ENCODE measurements around the gene LTB. TPM values are rescaled to one million over a fixed set of nuclear protein-coding genes. Genes with fewer than 3 reads are reported as not detected.

LTB gene
- total and polyA plus RNA-seq, 12 donors, result 0.26 to 10.0 (median 0.65) TPM; not detected in 1

- Histone ChIP-seq H3K27ac (no peak overlapping the region), H3K4me1 (peaks cover 0 to 31% (median 3%) of the 10 kb centered on the region in 9 donors), H3K36me3 (no peaks in the 10 kb centered on the region), H3K4me3 (no peak overlapping the region), H3K9me3 (no peaks in the 10 kb centered on the region), H3K27me3 (peaks cover 0 to 11% (median 0%) of the 10 kb centered on the region in 7 donors)
- intact Hi-C loops (cut with DNase I), result no loop called here
- TF ChIP-seq CTCF (IDR thresholded peaks at IDR 0.05), result no peak
- DNase-seq (no peak), ATAC-seq (no peak)
- WGBS, 2 donors, result 80 to 84% methylated on average over 1 of the region's 1 CpG
Measured at GRCh38 chr6:31569861-31570536, 12.2 kb downstream of the LTB start.

GRCh38 chr6:31568537-31568961 is 13.7 kb downstream of the LTB start:
- Histone ChIP-seq H3K36me3 (no peaks in the 10 kb centered on the region), H3K27ac (peak overlapping the region in 1 of 10 donors; percentile 56), H3K27me3 (peaks cover 0 to 11% (median 0%) of the 10 kb centered on the region in 7 donors), H3K4me3 (no peak overlapping the region), H3K9me3 (no peaks in the 10 kb centered on the region), H3K4me1 (peaks cover 0 to 28% (median 0%) of the 10 kb centered on the region in 9 donors)
- intact Hi-C loops (cut with DNase I), result no loop called here
- no peak for TF ChIP-seq CTCF (IDR thresholded peaks at IDR 0.05)
- ATAC-seq (peak in 2 of 8 donors; percentile 49 to 69), DNase-seq (no peak)
- 67 to 84% methylated on average over 3 of the region's 3 CpGs for WGBS, 2 donors

- DNase-seq (no peak), ATAC-seq (no peak)
- Histone ChIP-seq H3K36me3 (no peaks in the 10 kb centered on the region), H3K27ac (peak overlapping the region in 1 of 10 donors; percentile 47), H3K4me3 (no peak overlapping the region), H3K9me3 (no peaks in the 10 kb centered on the region), H3K4me1 (peaks cover 0 to 36% (median 0%) of the 10 kb centered on the region in 9 donors), H3K27me3 (peaks cover 0 to 11% (median 0%) of the 10 kb centered on the region in 7 donors)
- 53% methylated on average over 9 of the region's 9 CpGs for WGBS, 2 donors
- no peak for TF ChIP-seq CTCF (IDR thresholded peaks at IDR 0.05)
- intact Hi-C loops (cut with DNase I), result no loop called here
Measured at GRCh38 chr6:31567531-31568370, 14.5 kb downstream of the LTB start.

- Histone ChIP-seq H3K36me3 (peaks cover 5 to 44% (median 15%) of the 10 kb centered on the region in 9 donors), H3K4me1 (peaks cover 20 to 83% (median 40%) of the 10 kb centered on the region in 9 donors), H3K4me3 (no peak overlapping the region), H3K27me3 (no peaks in the 10 kb centered on the region), H3K27ac (peak overlapping the region in 9 of 10 donors; percentile 70 to 91 (median 82)), H3K9me3 (no peaks in the 10 kb centered on the region)
- no peak for ATAC-seq
- no peak for TF ChIP-seq CTCF (IDR thresholded peaks at IDR 0.05)
- intact Hi-C loops (cut with DNase I), result no loop called here
- DNase-seq, result no peak
Measured at GRCh38 chr6:31560697-31561058, 21.5 kb downstream of the LTB start.

Data from heart right ventricle (tissue), 16 donors.